RWPE1 (cell line): ENCODE results near the gene FKRP.

Experiments used
- CTCF ChIA-PET: fragments of 350-600 bp; sonication (Branson Sonifier 250); formaldehyde crosslinking; extraction: SDS; loops from one replicate; lab custom pipeline; 2021; lab: Yijun Ruan, JAX
- POLR2A ChIA-PET: fragments of 400-600 bp; formaldehyde crosslinking; extraction: SDS; loops from one replicate; lab custom pipeline; 2020; ENCODE audit warnings: antibody characterized with exemption; ENCODE audit not compliant: low non-redundant PET; lab: Yijun Ruan, JAX
- DNase-seq: peaks from one replicate; pipeline ENCODE4 v3.0.0; 2012; ENCODE audit warnings: low spot score
- H3K27ac ChIP-seq: fragments of 450-650 bp; 2 replicates; pipeline ENCODE4 v1.5.1; 2017
- TF ChIP-seq, protein P1 (sequence below): fragments of 450-650 bp; conservative IDR thresholded peaks from 2 replicates; pipeline ENCODE4 v1.5.1; 2017; ENCODE audit warnings: low read depth, mild to moderate bottlenecking

Gene FKRP

DNA sequence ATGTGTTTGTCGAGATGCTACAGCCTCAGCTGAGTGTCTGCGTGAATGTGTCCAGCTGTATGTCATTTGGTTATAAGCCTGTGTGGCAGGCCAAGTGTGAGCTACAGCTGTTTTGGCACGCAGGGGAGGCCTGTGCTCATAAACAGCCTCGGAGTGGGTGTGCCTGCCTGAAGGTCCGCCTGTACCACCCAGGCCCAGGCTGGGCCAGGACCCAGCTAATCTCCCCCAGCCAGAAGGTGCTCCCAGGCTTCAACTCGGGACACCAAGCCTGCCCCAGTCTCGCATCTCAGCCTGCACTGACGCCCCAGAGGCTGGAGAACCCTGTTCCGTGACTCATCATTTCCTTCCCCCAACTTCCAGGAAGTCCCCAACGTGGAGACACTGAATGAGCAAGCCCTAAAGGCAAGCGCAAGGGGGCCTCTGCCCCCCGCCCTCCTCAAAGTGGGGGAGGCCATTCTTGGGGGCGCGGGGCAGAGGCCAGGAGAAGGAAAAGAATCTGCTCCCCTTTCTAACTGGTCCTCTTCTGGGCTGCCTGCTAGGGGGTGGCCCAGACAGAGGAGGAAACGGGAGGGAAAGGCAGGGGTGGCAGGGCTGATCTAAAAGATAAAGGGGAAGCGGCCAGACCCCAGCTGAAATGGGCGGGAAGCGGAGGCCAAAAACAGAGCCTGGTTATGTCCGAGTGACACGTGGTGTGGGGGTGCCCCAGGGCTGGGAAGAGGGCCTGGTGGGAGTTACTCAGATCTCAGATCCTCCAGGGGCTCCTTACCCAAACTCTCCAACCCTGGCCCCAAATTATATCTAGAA lies 40.6 kb downstream of the FKRP start:
- TF ChIP-seq, protein P1, sequence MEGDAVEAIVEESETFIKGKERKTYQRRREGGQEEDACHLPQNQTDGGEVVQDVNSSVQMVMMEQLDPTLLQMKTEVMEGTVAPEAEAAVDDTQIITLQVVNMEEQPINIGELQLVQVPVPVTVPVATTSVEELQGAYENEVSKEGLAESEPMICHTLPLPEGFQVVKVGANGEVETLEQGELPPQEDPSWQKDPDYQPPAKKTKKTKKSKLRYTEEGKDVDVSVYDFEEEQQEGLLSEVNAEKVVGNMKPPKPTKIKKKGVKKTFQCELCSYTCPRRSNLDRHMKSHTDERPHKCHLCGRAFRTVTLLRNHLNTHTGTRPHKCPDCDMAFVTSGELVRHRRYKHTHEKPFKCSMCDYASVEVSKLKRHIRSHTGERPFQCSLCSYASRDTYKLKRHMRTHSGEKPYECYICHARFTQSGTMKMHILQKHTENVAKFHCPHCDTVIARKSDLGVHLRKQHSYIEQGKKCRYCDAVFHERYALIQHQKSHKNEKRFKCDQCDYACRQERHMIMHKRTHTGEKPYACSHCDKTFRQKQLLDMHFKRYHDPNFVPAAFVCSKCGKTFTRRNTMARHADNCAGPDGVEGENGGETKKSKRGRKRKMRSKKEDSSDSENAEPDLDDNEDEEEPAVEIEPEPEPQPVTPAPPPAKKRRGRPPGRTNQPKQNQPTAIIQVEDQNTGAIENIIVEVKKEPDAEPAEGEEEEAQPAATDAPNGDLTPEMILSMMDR, result no peak
- POLR2A ChIA-PET, result interaction anchor here (0.7 to 1.3 kb wide), 2 partner anchors 29 to 734 kb away, joined by 4 to 5 read pairs; no protein-coding TSS in a partner anchor
- peak overlapping the region; percentile 99 for H3K27ac ChIP-seq
- peak; percentile 83 for DNase-seq
- CTCF ChIA-PET, result interaction anchor here (2.1 kb wide), 1 partner anchor 54 kb away, joined by 18 read pairs; no protein-coding TSS in a partner anchor

DNA sequence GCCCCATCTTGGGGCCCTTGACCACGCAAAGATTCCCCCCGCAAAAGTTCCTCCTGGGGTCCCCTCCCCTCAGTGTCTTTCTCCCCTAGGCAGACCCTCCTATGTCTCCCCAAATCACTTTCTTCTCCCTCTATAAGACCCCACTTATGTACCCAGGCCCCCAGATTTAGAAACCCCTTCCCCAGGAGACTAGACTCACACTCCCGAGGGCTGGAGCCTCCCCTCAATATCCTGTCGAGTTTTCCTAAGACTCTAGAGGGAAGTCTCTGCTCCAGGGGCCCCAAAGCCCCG lies 41.1 kb downstream of the FKRP start:
- ChIA-PET CTCF (interaction anchor here (2.1 kb wide), 1 partner anchor 53 kb away, joined by 18 read pairs; no protein-coding TSS in a partner anchor), POLR2A (no interaction called here)
- DNase-seq, result no peak
- peak overlapping the region; percentile 99 for H3K27ac ChIP-seq
- TF ChIP-seq, protein P1, result no peak

DNA sequence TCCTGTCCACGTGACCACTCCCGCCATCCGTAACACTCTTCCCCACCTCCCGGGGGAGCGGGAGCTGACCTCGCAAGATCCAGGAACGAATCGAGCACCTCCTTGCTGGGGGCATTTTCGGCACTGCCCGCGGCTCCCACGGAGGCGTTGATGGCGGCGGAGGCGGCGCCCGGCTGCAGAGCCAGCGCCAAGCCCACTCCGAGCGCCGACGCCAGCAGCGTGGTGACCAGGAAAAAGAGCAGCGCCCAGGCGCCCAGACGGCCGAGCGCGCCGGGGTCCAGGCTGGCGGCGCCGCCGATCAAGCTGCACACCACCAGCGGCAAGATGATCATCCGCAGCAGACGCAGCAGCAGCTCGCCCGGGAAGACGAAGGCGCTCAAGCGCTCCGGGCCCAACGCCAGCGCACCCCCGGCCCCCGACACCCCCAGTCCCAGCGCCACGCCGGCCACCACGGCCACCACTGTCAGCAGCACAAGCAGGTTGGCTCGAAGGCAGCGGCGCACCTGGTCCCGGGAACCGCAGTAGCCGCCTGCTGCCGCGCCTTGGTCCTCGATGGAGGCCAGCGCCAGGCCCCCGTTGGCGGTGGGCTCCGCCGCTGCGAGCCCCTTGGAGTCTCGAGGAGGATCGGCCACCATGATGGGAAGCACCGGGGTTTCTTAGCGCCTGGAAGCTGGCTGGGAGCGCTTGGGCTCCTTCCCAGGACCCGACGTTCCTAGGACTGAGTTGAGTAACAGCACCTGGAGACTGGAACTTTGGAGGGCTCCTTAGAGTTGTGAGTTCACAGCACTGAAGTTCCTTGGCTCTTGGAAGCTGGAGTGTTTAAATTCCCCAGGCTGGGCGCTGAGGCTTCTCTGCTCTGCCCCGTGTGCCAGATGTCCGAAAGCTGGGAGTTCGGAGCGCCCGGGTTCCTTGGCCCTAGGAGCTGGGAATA lies 41.7 kb downstream of the FKRP start:
- peak overlapping the region; percentile 99 for H3K27ac ChIP-seq
- ChIA-PET POLR2A (interaction anchor here (0.5 to 1.5 kb wide), 6 partner anchors 29 to 1339 kb away, joined by 3 to 7 read pairs (median 4); no protein-coding TSS in a partner anchor), CTCF (interaction anchor here (0.8 to 2.1 kb wide), 3 partner anchors 30 to 204 kb away, joined by 5 to 18 read pairs (median 5); no protein-coding TSS in a partner anchor)
- peak; percentile 64 for DNase-seq
- TF ChIP-seq, protein P1, result no peak

DNA sequence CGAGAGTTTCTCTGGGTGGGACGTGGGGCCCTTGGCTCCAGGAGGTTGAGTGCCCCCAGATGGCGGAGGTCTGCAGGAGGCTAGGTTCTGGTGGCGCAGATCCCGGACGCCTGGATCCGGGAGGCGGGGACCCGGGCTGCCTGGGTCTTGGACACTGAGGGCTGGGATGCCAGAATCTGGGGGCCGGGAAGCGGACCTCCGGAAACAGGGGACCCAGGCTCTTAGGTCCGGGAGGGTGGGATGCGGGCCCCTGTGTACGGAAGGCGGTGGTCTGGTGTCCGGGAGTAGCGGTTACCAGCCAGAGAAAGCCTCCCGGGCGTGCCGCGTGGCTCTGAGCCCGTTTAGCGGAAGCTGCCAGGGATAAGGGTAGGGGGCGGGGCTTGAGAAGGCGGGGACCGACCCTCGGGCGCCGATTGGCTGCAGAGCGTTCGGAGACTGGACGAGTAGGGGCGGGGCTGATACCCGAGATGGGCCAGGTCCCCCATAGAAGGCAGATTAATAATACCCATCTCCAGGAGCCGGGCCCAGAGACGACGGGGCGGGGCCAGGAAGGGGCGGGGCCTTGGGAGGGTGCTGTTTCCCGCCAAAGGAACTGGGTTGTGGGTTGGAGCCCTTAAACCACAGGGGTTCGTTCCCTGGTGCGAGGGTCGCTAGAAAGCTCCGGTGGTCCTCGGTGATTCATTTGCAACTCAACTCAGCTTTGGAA lies 42.6 kb downstream of the FKRP start, which contains the start of gene SLC1A5:
SLC1A5 (minus strand) TSS at position 333 of the 706 bp plus-strand sequence. CDS start 629 bp downstream, outside the sequence.
- DNase-seq, result peak; percentile 98
- H3K27ac ChIP-seq, result peak within 1 kb of the TSS; percentile 99
- CTCF ChIA-PET, result interaction anchor here (0.8 to 2.1 kb wide), 3 partner anchors 31 to 203 kb away, joined by 5 to 18 read pairs (median 5); no protein-coding TSS in a partner anchor
- POLR2A ChIA-PET, result interaction anchor here (0.5 to 1.5 kb wide), 7 partner anchors 9 to 1339 kb away, joined by 3 to 7 read pairs (median 4); no protein-coding TSS in a partner anchor
- TF ChIP-seq, protein P1, result no peak

DNA sequence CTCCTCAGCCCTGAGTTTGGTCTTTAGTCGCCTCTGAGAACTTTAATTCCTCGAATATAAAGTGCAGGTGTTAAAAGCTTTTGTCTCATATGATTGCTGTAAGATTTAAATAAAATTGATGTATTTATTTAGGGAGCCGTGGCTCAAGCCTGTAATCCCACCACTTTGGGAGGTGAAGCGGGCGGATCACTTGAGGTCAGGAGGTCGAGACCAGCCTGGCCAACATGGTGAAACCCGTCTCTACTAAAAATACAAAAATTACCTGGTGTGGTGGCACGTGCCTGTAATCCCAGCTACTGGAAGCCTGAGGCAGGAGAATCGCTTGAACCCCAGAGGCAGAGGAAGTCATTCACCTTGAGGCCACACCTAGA lies 43.1 kb downstream of the FKRP start:
- H3K27ac ChIP-seq, result peak overlapping the region; percentile 99
- POLR2A ChIA-PET, result interaction anchor here (0.6 to 1.5 kb wide), 4 partner anchors 8 to 58 kb away, joined by 3 to 7 read pairs (median 4); no protein-coding TSS in a partner anchor
- TF ChIP-seq, protein P1, result no peak
- DNase-seq, result no peak
- CTCF ChIA-PET, result interaction anchor here (0.6 to 2.1 kb wide), 2 partner anchors 8 to 51 kb away, joined by 5 to 18 read pairs; no protein-coding TSS in a partner anchor
